ENCODE measurements around the gene CATSPERD. TPM values are rescaled to one million over a fixed set of nuclear protein-coding genes. Genes with fewer than 3 reads are reported as not detected.

The CATSPERD gene
- total and polyA plus RNA-seq, 9 of the 15 experiments (the other 6 are each of a cell fraction or from before 2014, with no cell fraction given) = not detected

- TF ChIP-seq SIX5 (IDR thresholded peaks at IDR 0.05; ENCODE audit: borderline replicate concordance in 1 of 2, insufficient read depth in 1 of 2, low read depth in 1 of 2, low read length in 2 of 2) = no peak
- no peak for TF ChIP-seq CHD4 (IDR thresholded peaks at IDR 0.05; ENCODE audit: insufficient read depth, insufficient replicate concordance, low read depth, low read length, poor library complexity, severe bottlenecking)
- TF ChIP-seq ZNF740 (CRISPR knock-in tag; IDR thresholded peaks at IDR 0.05) = peak; percentile 98
- peak in 1 of 2 experiments; percentile 94; a peak in 2 of 4 replicates for TF ChIP-seq ZNF740 (tag; IDR thresholded peaks at IDR 0.05)
- peak; percentile 71 for TF ChIP-seq SMAD1 (IDR thresholded peaks at IDR 0.05; ENCODE audit: low read depth, low read length, partially characterized antibody)
- peak; percentile 94 for TF ChIP-seq L3MBTL2 (IDR thresholded peaks at IDR 0.05)
- no peak for TF ChIP-seq DDX20 (tag; IDR thresholded peaks at IDR 0.05; ENCODE audit: low read depth)
- no peak for TF ChIP-seq EWSR1 (IDR thresholded peaks at IDR 0.05; ENCODE audit: borderline replicate concordance, low read depth, partially characterized antibody)
- peak; percentile 97 for TF ChIP-seq TBP (optimal IDR thresholded peaks at IDR 0.05; ENCODE audit: low read depth, low read length)
- TF ChIP-seq ZNF253 (CRISPR knock-in tag; conservative IDR thresholded peaks at IDR 0.05) = no peak
- TF ChIP-seq HNRNPUL1 (IDR thresholded peaks at IDR 0.05; ENCODE audit: low read length) = no peak
- no peak for TF ChIP-seq HOXB6 (CRISPR knock-in tag; IDR thresholded peaks at IDR 0.05; ENCODE audit: borderline replicate concordance)
- peak; percentile 61 for TF ChIP-seq ATF4 (CRISPR knock-in tag; IDR thresholded peaks at IDR 0.05)
- peak; percentile 85 for TF ChIP-seq NFRKB (IDR thresholded peaks at IDR 0.05; ENCODE audit: low read depth)
- TF ChIP-seq NFYB (IDR thresholded peaks at IDR 0.05; ENCODE audit: extremely low read depth, insufficient read length) = no peak
- TF ChIP-seq SMARCA5 (IDR thresholded peaks at IDR 0.05) = no peak
- no peak; a peak in 1 of 3 replicates for TF ChIP-seq CBX3 (IDR thresholded peaks at IDR 0.05; ENCODE audit: borderline replicate concordance in 1 of 2, low read length in 2 of 2)
- no peak for TF ChIP-seq CUX1 (CRISPR knock-in tag; IDR thresholded peaks at IDR 0.05)
- TF ChIP-seq TEAD2 (tag; IDR thresholded peaks at IDR 0.05) = no peak
- no peak for TF ChIP-seq CBX5 (IDR thresholded peaks at IDR 0.05; ENCODE audit: borderline replicate concordance, low read depth)
- TF ChIP-seq RFX5 (IDR thresholded peaks at IDR 0.05; ENCODE audit: low read depth, low read length) = no peak
- TF ChIP-seq SIN3B (IDR thresholded peaks at IDR 0.05; ENCODE audit: low read depth) = peak; percentile 71
Observed at GRCh38 chr19:5827891-5828660, 107.6 kb downstream of the CATSPERD start (continued).

Data from K562 (cell line).